Measurements from ENCODE around the gene ATP1B3. TPM values are rescaled to one million over a fixed set of nuclear protein-coding genes. Genes with fewer than 3 reads are reported as not detected.
"Not testable (repeated sequence)": the region's sequence is repeated elsewhere in the genome, so short reads cannot be mapped to it uniquely, and the experiment has no call there.

ATP1B3 gene
- total and polyA plus RNA-seq, 9 of the 15 experiments (the other 6 are each of a cell fraction or from before 2014, with no cell fraction given), result 48.3 to 202 (median 123) TPM

GRCh38 chr3:141888548-141888947 lies 12.1 kb downstream of the ATP1B3 start:
- H2AFZ ChIP-seq (ENCODE audit: low read depth, low read length); H3K9me1 ChIP-seq (ENCODE audit: control insufficient read depth, insufficient read depth, low read length); intact Hi-C loops (cut with micrococcal nuclease); BruUV-seq (replicated peaks); H3K4me3 ChIP-seq; ATAC-seq; H3K9ac ChIP-seq (ENCODE audit: insufficient read depth in 1 of 2, low read depth in 2 of 2, low read length in 2 of 2); H3K27me3 ChIP-seq (ENCODE audit: control insufficient read depth in 2 of 2, insufficient read depth in 2 of 2, low read length in 2 of 2); CTCF ChIA-PET (ENCODE audit: low intra/inter-chr PET ratio); H3K27ac ChIP-seq (ENCODE audit: extremely low read depth, low read depth, low read length); H3K4me1 ChIP-seq (replicated peaks in 1 of 2; ENCODE audit: control insufficient read depth in 2 of 2, insufficient read depth in 2 of 2, low read length in 2 of 2); in situ Hi-C loops (cut with MboI); FAIRE-seq; H4K20me1 ChIP-seq (replicated peaks; ENCODE audit: control insufficient read depth, insufficient read depth, low read length); H3K4me2 ChIP-seq (ENCODE audit: insufficient read depth, low read length); DNase-seq (ENCODE audit: extremely low read depth in 1 of 4, low spot score in 3 of 4): not testable (repeated sequence)
- H3K79me2 ChIP-seq (ENCODE audit: control insufficient read depth, insufficient read depth, low read length), result peaks cover 95% of the 10 kb centered on the region
- H3K36me3 ChIP-seq (ENCODE audit: control insufficient read depth, insufficient read depth, low read length), result peaks cover 56% of the 10 kb centered on the region
- peaks cover 11% of the 10 kb centered on the region; the same call in 1 of the 2 replicates for H3K9me3 ChIP-seq (replicated peaks; ENCODE audit: control insufficient read depth, insufficient read depth, low read depth, low read length)
- 100% methylated on average over 3 of the region's 3 CpGs for WGBS (ENCODE audit: insufficient coverage, low coverage, missing lambda C conversion rate)
- POLR2A ChIA-PET, result interaction anchor here (5.7 kb wide), 1 partner anchor 12 kb away, joined by 26 read pairs; the partner anchor contains the start of gene ATP1B3
- TF ChIP-seq YY1 (IDR thresholded peaks at IDR 0.05; ENCODE audit: borderline replicate concordance in 1 of 3, control insufficient read depth in 1 of 3, extremely low read depth in 1 of 3, insufficient read depth in 3 of 3, insufficient read length in 1 of 3, insufficient replicate concordance in 2 of 3, low read depth in 1 of 3, low read length in 2 of 3) (peak in 1 of 3 experiments; percentile 27), ZFP36 (IDR thresholded peaks at IDR 0.05; ENCODE audit: low read depth, low read length, partially characterized antibody) (peak; percentile 68), TRIM24 (IDR thresholded peaks at IDR 0.05) (peak; percentile 30 to 55; a peak in 2 of 4 replicates), CBX3 (IDR thresholded peaks at IDR 0.05; ENCODE audit: borderline replicate concordance in 1 of 2, low read length in 2 of 2) (peak in 1 of 2 experiments; percentile 78; a peak in 2 of 3 replicates), CC2D1A (IDR thresholded peaks at IDR 0.05) (peak; percentile 79), ZNF280A (IDR thresholded peaks at IDR 0.05; ENCODE audit: low read depth, partially characterized antibody) (peak; percentile 15), EGR1 (conservative IDR thresholded peaks at IDR 0.05) (peak; percentile 38; the same call in 1 of the 2 replicates), ZBTB33 (CRISPR knock-in tag; IDR thresholded peaks at IDR 0.05) (peak; percentile 78)
